ENCODE measurements around the gene LIPA. TPM values are rescaled to one million over a fixed set of nuclear protein-coding genes. Genes with fewer than 3 reads are reported as not detected.
"Not testable (repeated sequence)": the region's sequence is repeated elsewhere in the genome, so short reads cannot be mapped to it uniquely, and the experiment has no call there.

The LIPA gene
- polyA plus RNA-seq, 4 donors, result 68.1 to 227 (median 99.4) TPM

GRCh38 chr10:89168354-89168900 lies 83.1 kb downstream of the LIPA start:
- not testable (repeated sequence) for H3K36me3 ChIP-seq (ENCODE audit: control insufficient read depth in 3 of 3, insufficient read depth in 2 of 3, low read depth in 1 of 3, low read length in 3 of 3); H3K9me3 ChIP-seq (ENCODE audit: control insufficient read depth in 2 of 2, insufficient read depth in 1 of 2, low read depth in 1 of 2, low read length in 1 of 2); H3K27ac ChIP-seq (ENCODE audit: low read depth in 1 of 3, low read length in 2 of 3); H3K4me1 ChIP-seq (ENCODE audit: control insufficient read depth in 3 of 3, insufficient read depth in 2 of 3, low read depth in 1 of 3, low read length in 2 of 3); FAIRE-seq; DNase-seq; H3K4me3 ChIP-seq (ENCODE audit: low read depth in 1 of 3, low read length in 3 of 3)
- peaks cover 0 to 13% (median 0%) of the 10 kb centered on the region in 3 donors for H3K27me3 ChIP-seq (ENCODE audit: control insufficient read depth in 3 of 3, insufficient read depth in 3 of 3, low read length in 3 of 3)
- WGBS, 3 donors, result 76 to 89% (median 80%) methylated on average over 9 of the region's 9 CpGs

GRCh38 chr10:89167915-89168314 lies 83.7 kb downstream of the LIPA start:
- FAIRE-seq (no peak), DNase-seq (peak in 1 of 2 donors; percentile 50)
- Histone ChIP-seq H3K9me3 (ENCODE audit: control insufficient read depth in 2 of 2, insufficient read depth in 1 of 2, low read depth in 1 of 2, low read length in 1 of 2) (no peaks in the 10 kb centered on the region), H3K4me3 (ENCODE audit: low read depth in 1 of 3, low read length in 3 of 3) (no peak overlapping the region), H3K27ac (ENCODE audit: low read depth in 1 of 3, low read length in 2 of 3) (no peak overlapping the region), H3K27me3 (ENCODE audit: control insufficient read depth in 3 of 3, insufficient read depth in 3 of 3, low read length in 3 of 3) (peaks cover 0 to 13% (median 0%) of the 10 kb centered on the region in 3 donors), H3K4me1 (ENCODE audit: control insufficient read depth in 3 of 3, insufficient read depth in 2 of 3, low read depth in 1 of 3, low read length in 2 of 3) (peaks cover 0 to 3% (median 0%) of the 10 kb centered on the region in 3 donors), H3K36me3 (ENCODE audit: control insufficient read depth in 3 of 3, insufficient read depth in 2 of 3, low read depth in 1 of 3, low read length in 3 of 3) (no peaks in the 10 kb centered on the region)

- DNase-seq, result no peak
- no peak for FAIRE-seq
- no peaks in the 10 kb centered on the region for H3K36me3 ChIP-seq (ENCODE audit: control insufficient read depth in 3 of 3, insufficient read depth in 2 of 3, low read depth in 1 of 3, low read length in 3 of 3)
- peaks cover 0 to 3% (median 0%) of the 10 kb centered on the region in 3 donors for H3K27me3 ChIP-seq (ENCODE audit: control insufficient read depth in 3 of 3, insufficient read depth in 3 of 3, low read length in 3 of 3)
- 81 to 85% (median 84%) methylated on average over 4 of the region's 4 CpGs for WGBS, 3 donors
- peaks cover 0 to 3% (median 0%) of the 10 kb centered on the region in 3 donors for H3K4me1 ChIP-seq (ENCODE audit: control insufficient read depth in 3 of 3, insufficient read depth in 2 of 3, low read depth in 1 of 3, low read length in 2 of 3)
- H3K27ac ChIP-seq (ENCODE audit: low read depth in 1 of 3, low read length in 2 of 3), result no peak overlapping the region
- H3K4me3 ChIP-seq (ENCODE audit: low read depth in 1 of 3, low read length in 3 of 3), result no peak overlapping the region
- no peaks in the 10 kb centered on the region for H3K9me3 ChIP-seq (ENCODE audit: control insufficient read depth in 2 of 2, insufficient read depth in 1 of 2, low read depth in 1 of 2, low read length in 1 of 2)
These were observed 85.7 kb downstream of the LIPA start for GRCh38 chr10:89165923-89166322.

- peaks cover 0 to 3% (median 0%) of the 10 kb centered on the region in 3 donors for H3K4me1 ChIP-seq (ENCODE audit: control insufficient read depth in 3 of 3, insufficient read depth in 2 of 3, low read depth in 1 of 3, low read length in 2 of 3)
- 66 to 78% (median 72%) methylated on average over 4 of the region's 4 CpGs for WGBS, 3 donors
- H3K27me3 ChIP-seq (ENCODE audit: control insufficient read depth in 3 of 3, insufficient read depth in 3 of 3, low read length in 3 of 3), result peaks cover 0 to 3% (median 0%) of the 10 kb centered on the region in 3 donors
- H3K4me3 ChIP-seq (ENCODE audit: low read depth in 1 of 3, low read length in 3 of 3), result no peak overlapping the region
- H3K27ac ChIP-seq (ENCODE audit: low read depth in 1 of 3, low read length in 2 of 3), result no peak overlapping the region
- DNase-seq (no peak), FAIRE-seq (no peak)
- H3K9me3 ChIP-seq (ENCODE audit: control insufficient read depth in 2 of 2, insufficient read depth in 1 of 2, low read depth in 1 of 2, low read length in 1 of 2), result no peaks in the 10 kb centered on the region
- no peaks in the 10 kb centered on the region for H3K36me3 ChIP-seq (ENCODE audit: control insufficient read depth in 3 of 3, insufficient read depth in 2 of 3, low read depth in 1 of 3, low read length in 3 of 3)
These were observed 86.7 kb downstream of the LIPA start for GRCh38 chr10:89164920-89165319.

GRCh38 chr10:89164080-89164479 lies 87.5 kb downstream of the LIPA start:
- H3K4me3 ChIP-seq (ENCODE audit: low read depth in 1 of 3, low read length in 3 of 3), result no peak overlapping the region
- 60 to 79% (median 61%) methylated on average over 3 of the region's 3 CpGs for WGBS, 3 donors
- peak overlapping the region in 1 of 3 donors; percentile 37 for H3K27ac ChIP-seq (ENCODE audit: low read depth in 1 of 3, low read length in 2 of 3)

More at GRCh38 chr10:89164080-89164479, 87.5 kb downstream of the LIPA start:
- FAIRE-seq, result no peak
- Histone ChIP-seq H3K36me3 (ENCODE audit: control insufficient read depth in 3 of 3, insufficient read depth in 2 of 3, low read depth in 1 of 3, low read length in 3 of 3) (no peaks in the 10 kb centered on the region), H3K9me3 (ENCODE audit: control insufficient read depth in 2 of 2, insufficient read depth in 1 of 2, low read depth in 1 of 2, low read length in 1 of 2) (no peaks in the 10 kb centered on the region), H3K4me1 (ENCODE audit: control insufficient read depth in 3 of 3, insufficient read depth in 2 of 3, low read depth in 1 of 3, low read length in 2 of 3) (peaks cover 0 to 3% (median 0%) of the 10 kb centered on the region in 3 donors), H3K27me3 (ENCODE audit: control insufficient read depth in 3 of 3, insufficient read depth in 3 of 3, low read length in 3 of 3) (peaks cover 0 to 3% (median 0%) of the 10 kb centered on the region in 3 donors)
- DNase-seq, result no peak

Other genes starting within 250 kb of the LIPA start
- gene CH25H, start 44.5 kb downstream of the LIPA start, polyA plus RNA-seq, result 1 to 10 TPM in 3 of 4 donors, not detected in 1; 1.4 to 3.5 (median 2.3) TPM
- 1 to 10 TPM; 2.3 to 4.9 (median 4.5) TPM for gene IFIT2, start 50.3 kb upstream of the LIPA start, polyA plus RNA-seq
- 10 to 100 TPM; 16.2 to 19.5 (median 16.9) TPM for gene IFIT3, start 76.2 kb upstream of the LIPA start, polyA plus RNA-seq
- under 1 TPM in 1 of 4 donors, not detected in 3; 0.04 TPM for gene IFIT1B, start 126.3 kb upstream of the LIPA start, polyA plus RNA-seq
- 1 to 10 TPM; 1.4 to 7.5 (median 3.1) TPM for gene IFIT1, start 140.8 kb upstream of the LIPA start, polyA plus RNA-seq
- gene IFIT5, start 162.8 kb upstream of the LIPA start, polyA plus RNA-seq, result 10 to 100 TPM in 1 of 4 donors, 1 to 10 TPM in 3; 4.5 to 12.9 (median 7.9) TPM

Measured in small intestine (tissue), 7 donors.